ENCODE results near the gene TICRR. TPM values are rescaled to one million over a fixed set of nuclear protein-coding genes. Genes with fewer than 3 reads are reported as not detected.

Gene TICRR
- total RNA-seq, 2 donors from 2014 or later = 18.5 to 23.4 TPM

- no peaks in the 10 kb centered on the region for H3K9me3 Mint-ChIP-seq
- no peak for DNase-seq
Measured at GRCh38 chr15:89669309-89669865, 94.1 kb downstream of the TICRR start.

GRCh38 chr15:89669941-89670340, 94.7 kb downstream of the TICRR start:
- DNase-seq = no peak
- Mint-ChIP-seq H3K9me3 (no peaks in the 10 kb centered on the region), H3K4me1 (ENCODE audit: low read depth) (no peaks in the 10 kb centered on the region), H3K27me3 (ENCODE audit: low read depth) (peaks cover 3% of the 10 kb centered on the region), H3K4me3 (no peak overlapping the region), H3K36me3 (ENCODE audit: insufficient read depth in 2 of 2) (no peaks in the 10 kb centered on the region), H3K27ac (no peak overlapping the region)
- ATAC-seq (replicated peaks in 1 of 2) = no peak

More at GRCh38 chr15:89669309-89669865, 94.1 kb downstream of the TICRR start:
- Mint-ChIP-seq H3K36me3 (ENCODE audit: insufficient read depth in 2 of 2) (no peaks in the 10 kb centered on the region), H3K4me3 (no peak overlapping the region), H3K27ac (no peak overlapping the region), H3K27me3 (ENCODE audit: low read depth) (peaks cover 8% of the 10 kb centered on the region), H3K4me1 (ENCODE audit: low read depth) (no peaks in the 10 kb centered on the region)
- no peak for ATAC-seq (replicated peaks in 1 of 2)

- no peak overlapping the region for H3K27ac Mint-ChIP-seq
- no peak overlapping the region for H3K4me3 Mint-ChIP-seq
- no peaks in the 10 kb centered on the region for H3K27me3 Mint-ChIP-seq (ENCODE audit: low read depth)
- DNase-seq (no peak), ATAC-seq (replicated peaks in 1 of 2) (no peak)
- no peaks in the 10 kb centered on the region for H3K9me3 Mint-ChIP-seq
- H3K4me1 Mint-ChIP-seq (ENCODE audit: low read depth) = no peaks in the 10 kb centered on the region
- no peaks in the 10 kb centered on the region for H3K36me3 Mint-ChIP-seq (ENCODE audit: insufficient read depth in 2 of 2)
Measured at GRCh38 chr15:89670971-89671560, 95.8 kb downstream of the TICRR start.

GRCh38 chr15:89671687-89672086, 96.4 kb downstream of the TICRR start:
- H3K27ac Mint-ChIP-seq = no peak overlapping the region
- H3K9me3 Mint-ChIP-seq = no peaks in the 10 kb centered on the region
- H3K27me3 Mint-ChIP-seq (ENCODE audit: low read depth) = no peaks in the 10 kb centered on the region
- ATAC-seq (replicated peaks in 1 of 2) (no peak), DNase-seq (no peak)
- H3K4me1 Mint-ChIP-seq (ENCODE audit: low read depth) = no peaks in the 10 kb centered on the region
- H3K4me3 Mint-ChIP-seq = no peak overlapping the region
- H3K36me3 Mint-ChIP-seq (ENCODE audit: insufficient read depth in 2 of 2) = no peaks in the 10 kb centered on the region

- H3K27me3 Mint-ChIP-seq (ENCODE audit: low read depth) = no peaks in the 10 kb centered on the region
Measured at GRCh38 chr15:89672221-89673164, 97.2 kb downstream of the TICRR start.

GRCh38 chr15:89673165-89673512, 97.9 kb downstream of the TICRR start:
- no peaks in the 10 kb centered on the region for H3K36me3 Mint-ChIP-seq (ENCODE audit: insufficient read depth in 2 of 2)
- no peaks in the 10 kb centered on the region for H3K27me3 Mint-ChIP-seq (ENCODE audit: low read depth)
- no peaks in the 10 kb centered on the region for H3K4me1 Mint-ChIP-seq (ENCODE audit: low read depth)
- peak; percentile 32 to 54 for ATAC-seq (replicated peaks in 1 of 2)
- no peaks in the 10 kb centered on the region for H3K9me3 Mint-ChIP-seq
- no peak overlapping the region for H3K27ac Mint-ChIP-seq
- no peak overlapping the region for H3K4me3 Mint-ChIP-seq
- DNase-seq = peak; percentile 31 to 37

More at GRCh38 chr15:89672221-89673164, 97.2 kb downstream of the TICRR start:
- H3K4me1 Mint-ChIP-seq (ENCODE audit: low read depth) = no peaks in the 10 kb centered on the region
- no peaks in the 10 kb centered on the region for H3K9me3 Mint-ChIP-seq
- ATAC-seq (replicated peaks in 1 of 2) = no peak
- H3K27ac Mint-ChIP-seq = no peak overlapping the region
- no peak for DNase-seq
- no peak overlapping the region for H3K4me3 Mint-ChIP-seq
- H3K36me3 Mint-ChIP-seq (ENCODE audit: insufficient read depth in 2 of 2) = no peaks in the 10 kb centered on the region

GRCh38 chr15:89674526-89674925, 99.3 kb downstream of the TICRR start:
- Mint-ChIP-seq H3K27ac (no peak overlapping the region), H3K27me3 (ENCODE audit: low read depth) (no peaks in the 10 kb centered on the region), H3K9me3 (no peaks in the 10 kb centered on the region), H3K36me3 (ENCODE audit: insufficient read depth in 2 of 2) (no peaks in the 10 kb centered on the region), H3K4me3 (no peak overlapping the region), H3K4me1 (ENCODE audit: low read depth) (no peaks in the 10 kb centered on the region)
- DNase-seq (no peak), ATAC-seq (replicated peaks in 1 of 2) (no peak)

- DNase-seq (no peak), ATAC-seq (replicated peaks in 1 of 2) (no peak)
- Mint-ChIP-seq H3K27me3 (ENCODE audit: low read depth) (no peaks in the 10 kb centered on the region), H3K4me3 (no peak overlapping the region), H3K4me1 (ENCODE audit: low read depth) (no peaks in the 10 kb centered on the region), H3K36me3 (ENCODE audit: insufficient read depth in 2 of 2) (no peaks in the 10 kb centered on the region), H3K27ac (no peak overlapping the region), H3K9me3 (no peaks in the 10 kb centered on the region)
Measured at GRCh38 chr15:89675606-89676005, 100.3 kb downstream of the TICRR start.

- no peak overlapping the region for H3K27ac Mint-ChIP-seq
- H3K4me1 Mint-ChIP-seq (ENCODE audit: low read depth) = no peaks in the 10 kb centered on the region
- H3K9me3 Mint-ChIP-seq = no peaks in the 10 kb centered on the region
- no peaks in the 10 kb centered on the region for H3K27me3 Mint-ChIP-seq (ENCODE audit: low read depth)
- ATAC-seq (replicated peaks in 1 of 2) (no peak), DNase-seq (no peak)
- no peaks in the 10 kb centered on the region for H3K36me3 Mint-ChIP-seq (ENCODE audit: insufficient read depth in 2 of 2)
- H3K4me3 Mint-ChIP-seq = no peak overlapping the region
Measured at GRCh38 chr15:89677381-89677780, 102.1 kb downstream of the TICRR start.

Other genes with a start within 250 kb of the TICRR start
- gene POLG, start 240.6 kb upstream of the TICRR start, total RNA-seq = 10 to 100 TPM; 71.5 to 74.1 TPM
- not detected for gene RHCG, start 78.9 kb upstream of the TICRR start, total RNA-seq
- gene KIF7, start 80.0 kb downstream of the TICRR start, total RNA-seq = 1 to 10 TPM; 1.4 to 1.8 TPM
- gene PLIN1, start 103.9 kb downstream of the TICRR start, total RNA-seq = 1 to 10 TPM in 1 of 2 donors, under 1 TPM in 1; 0.88 to 1.3 TPM
- 1 to 10 TPM; 4.0 to 7.3 TPM for gene PEX11A, start 115.3 kb downstream of the TICRR start, total RNA-seq
- gene WDR93, start 115.3 kb downstream of the TICRR start, total RNA-seq = under 1 TPM in 1 of 2 donors, not detected in 1; 0.19 TPM
- 1 to 10 TPM; 2.4 to 4.5 TPM for gene MESP1, start 175.8 kb downstream of the TICRR start, total RNA-seq
- not detected for gene MESP2, start 200.9 kb downstream of the TICRR start, total RNA-seq
- under 1 TPM; 0.28 to 0.43 TPM for gene ANPEP, start 239.4 kb downstream of the TICRR start, total RNA-seq